HCT116 (cell line): Measurements from ENCODE around the gene FAM234B. TPM values are rescaled to one million over a fixed set of nuclear protein-coding genes. Genes with fewer than 3 reads are reported as not detected.

Source experiments
- ATAC-seq: fragments of 200-7000 bp; cut with Tn5 transposase; 2 replicates; pipeline ENCODE4 v1.9.1; 2020; ENCODE audit warnings: mild to moderate bottlenecking, moderate library complexity
- BruUV-seq: library from RNA; stranded (reverse); fragments of 400-500 nt; replicated peaks from 2 replicates; lab custom pipeline; 2021; lab: Mats Ljungman, UMichigan
- CTCF ChIA-PET: fragments of 300-600 bp; sonication (Branson Sonifier 250); formaldehyde crosslinking; loops from one replicate; lab custom pipeline; 2021; ENCODE audit warnings: antibody characterized with exemption; lab: Charles Lee
- POLR2A ChIA-PET: fragments of 300-600, 350-600 bp; sonication (Branson Sonifier 250); formaldehyde crosslinking; loops from one replicate; lab custom pipeline; 2021; ENCODE audit warnings: antibody characterized with exemption; lab: Charles Lee
- RAD21 ChIA-PET, 2 experiments: fragments of 300-600 bp; sonication (Branson Sonifier 250); formaldehyde crosslinking; loops; one replicate each; lab custom pipeline; 2023; ENCODE audit warnings: low total read pairs in 2 of 2; ENCODE audit not compliant: uncharacterized antibody in 2 of 2, unreplicated experiment in 2 of 2, low non-redundant PET in 1 of 2; lab: Charles Lee
- DNase-seq: peaks from one replicate; pipeline ENCODE4 v3.0.0-alpha.2; 2010; ENCODE audit warnings: low read depth, low spot score
- H2AFZ ChIP-seq: fragments of 200-600 bp; shearing (Covaris generic), sonication (generic); 2 replicates; pipeline ENCODE4 v1.6.1; 2017; ENCODE audit warnings: low read depth, mixed run types, mixed read lengths, antibody characterized with exemption, low read length; ENCODE audit not compliant: poor library complexity, severe bottlenecking
- H3K27ac ChIP-seq: 2 replicates; pipeline ENCODE4 v1.5.1; 2012; ENCODE audit warnings: low read depth, low read length
- H3K27me3 ChIP-seq: fragments of 200-600 bp; sonication (generic); 2 replicates; pipeline ENCODE4 v1.6.1; 2016; ENCODE audit warnings: mixed run types, low read length, mixed read lengths; ENCODE audit not compliant: insufficient read depth
- H3K36me3 ChIP-seq, 2 experiments: fragments of 200-500 bp in 1 of 2; fragments of 200-600 bp in 1 of 2; sonication (Bioruptor generic) in 1 of 2; sonication (generic) in 1 of 2; 2 replicates each; pipeline versions ENCODE4 v1.5.1 to v1.6.1; 2014 to 2016; ENCODE audit warnings: low read length in 2 of 2, inconsistent platforms in 1 of 2, mixed read lengths in 1 of 2, mixed run types in 1 of 2; ENCODE audit not compliant: insufficient read depth in 2 of 2, control insufficient read depth in 1 of 2
- H3K4me1 ChIP-seq, 2 experiments: fragments of 200-600 bp in 1 of 2; sonication (generic) in 1 of 2; 2 replicates each; pipeline versions ENCODE4 v1.5.1 to v1.6.1; 2012 to 2017; ENCODE audit warnings: low read length in 2 of 2, inconsistent platforms in 1 of 2, mild to moderate bottlenecking in 1 of 2, mixed read lengths in 1 of 2, mixed run types in 1 of 2, moderate library complexity in 1 of 2; ENCODE audit not compliant: insufficient read depth in 2 of 2, control insufficient read depth in 1 of 2
- H3K4me2 ChIP-seq: fragments of 200-600 bp; sonication (generic); 2 replicates; pipeline ENCODE4 v1.6.1; 2017; ENCODE audit warnings: mixed run types, low read length, mixed read lengths
- H3K4me3 ChIP-seq, 2 experiments: fragments of 200-600 bp in 1 of 2; sonication (generic) in 1 of 2; replicated peaks in 1 of 2; 2 replicates each; pipeline ENCODE4 v1.5.1; 2011 to 2016; ENCODE audit warnings: low read length in 2 of 2, control low read depth in 1 of 2, low read depth in 1 of 2, mild to moderate bottlenecking in 1 of 2, mixed read lengths in 1 of 2, mixed run types in 1 of 2
- H3K79me2 ChIP-seq: fragments of 200-600 bp; sonication (generic); 2 replicates; pipeline ENCODE4 v1.6.1; 2017; ENCODE audit warnings: mild to moderate bottlenecking, mixed run types, low read length, moderate library complexity, mixed read lengths; ENCODE audit not compliant: insufficient read depth
- H3K9ac ChIP-seq: fragments of 200-600 bp; sonication (generic); 2 replicates; pipeline ENCODE4 v1.6.1; 2016; ENCODE audit warnings: low read length, mixed read lengths
- H3K9me2 ChIP-seq: fragments of 200-600 bp; sonication (generic), shearing (Covaris generic); 2 replicates; pipeline ENCODE4 v1.6.1; 2017; ENCODE audit warnings: mixed run types, mild to moderate bottlenecking, moderate library complexity; ENCODE audit not compliant: insufficient read depth
- H3K9me3 ChIP-seq, 2 experiments: fragments of 200-500 bp in 1 of 2; fragments of 200-600 bp in 1 of 2; sonication (Bioruptor generic) in 1 of 2; sonication (generic) in 1 of 2; 2 replicates each; pipeline ENCODE4 v1.6.1; 2014 to 2017; ENCODE audit warnings: low read length in 2 of 2, mixed read lengths in 2 of 2, inconsistent platforms in 1 of 2, low read depth in 1 of 2, mild to moderate bottlenecking in 1 of 2, mixed run types in 1 of 2, moderate library complexity in 1 of 2; ENCODE audit not compliant: control insufficient read depth in 1 of 2, insufficient read depth in 1 of 2
- H4K20me1 ChIP-seq: fragments of 200-600 bp; sonication (generic), shearing (Covaris generic); 2 replicates; pipeline ENCODE4 v1.6.1; 2017; ENCODE audit warnings: mixed run types, mild to moderate bottlenecking, moderate library complexity; ENCODE audit not compliant: insufficient read depth
- ELF1 ChIP-seq: IDR thresholded peaks from 2 replicates; pipeline ENCODE4 v1.6.1; 2012; ENCODE audit warnings: low read depth, borderline replicate concordance
- EZH2 ChIP-seq: fragments of 200-600 bp; sonication (generic); IDR thresholded peaks from 2 replicates; pipeline ENCODE4 v1.6.1; 2017; ENCODE audit warnings: antibody characterized with exemption, mixed run types
- EZH2phosphoT487 ChIP-seq: fragments of 200-600 bp; IDR thresholded peaks from 2 replicates; pipeline ENCODE4 v1.6.1; 2018; ENCODE audit warnings: antibody characterized with exemption, borderline replicate concordance
- FOSL1 ChIP-seq: IDR thresholded peaks from 2 replicates; pipeline ENCODE4 v1.6.1; 2012; ENCODE audit warnings: low read depth
- JUND ChIP-seq: IDR thresholded peaks from 2 replicates; pipeline ENCODE4 v1.6.1; 2012
- POLR2A ChIP-seq: IDR thresholded peaks from 2 replicates; pipeline ENCODE4 v1.7.0; 2011; ENCODE audit warnings: borderline replicate concordance; ENCODE audit not compliant: insufficient read depth, insufficient read length; ENCODE audit errors: extremely low read depth
- POLR2AphosphoS5 ChIP-seq: IDR thresholded peaks from 2 replicates; pipeline ENCODE4 v1.6.1; 2011; ENCODE audit warnings: mild to moderate bottlenecking, low read depth, low read length, moderate library complexity
- SIN3A ChIP-seq: IDR thresholded peaks from 2 replicates; pipeline ENCODE4 v1.6.1; 2012; ENCODE audit warnings: low read depth
- SP1 ChIP-seq: IDR thresholded peaks from 2 replicates; pipeline ENCODE4 v1.6.1; 2012; ENCODE audit warnings: low read depth
- SRF ChIP-seq: IDR thresholded peaks from 2 replicates; pipeline ENCODE4 v1.6.1; 2012; ENCODE audit warnings: low read depth
- TCF7L2 ChIP-seq: IDR thresholded peaks from 2 replicates; pipeline ENCODE4 v1.7.0; 2011; ENCODE audit warnings: borderline replicate concordance, inconsistent platforms; ENCODE audit not compliant: insufficient read depth, insufficient read length; ENCODE audit errors: extremely low read depth
- ZFX ChIP-seq: fragments of 450-650 bp; IDR thresholded peaks from 2 replicates; pipeline ENCODE4 v1.6.1; 2017
- ZNF274 ChIP-seq: fragments of 200-500 bp; sonication (Bioruptor generic); IDR thresholded peaks from 2 replicates; pipeline ENCODE4 v1.6.1; 2014; ENCODE audit warnings: mild to moderate bottlenecking, low read depth, low read length, inconsistent platforms
- intact Hi-C: fragments of 100-400 bp; cut with micrococcal nuclease; formaldehyde crosslinking; loops from 2 replicates; pipeline ENCODE4 v1.10.0; 2022
- total RNA-seq: library from RNA; stranded (reverse); gene quantifications from one replicate; pipeline ENCODE4 v1.2.1, GENCODE V29; 2021; ENCODE audit not compliant: unreplicated experiment
- TF ChIP-seq, protein P1 (sequence below), 3 experiments: fragments of 200-600 bp in 1 of 3; sonication (generic) in 1 of 3; IDR thresholded peaks in 2 of 3; conservative IDR thresholded peaks in 1 of 3; 2 replicates each; pipeline ENCODE4 v1.5.1; 2012 to 2017; ENCODE audit warnings: low read depth in 2 of 3, low read length in 2 of 3, antibody characterized with exemption in 1 of 3, borderline replicate concordance in 1 of 3, control low read depth in 1 of 3, mild to moderate bottlenecking in 1 of 3, mixed read lengths in 1 of 3, mixed run types in 1 of 3, moderate library complexity in 1 of 3; ENCODE audit not compliant: insufficient read depth in 1 of 3
- TF ChIP-seq, protein P2 (sequence below): IDR thresholded peaks from 2 replicates; pipeline ENCODE4 v1.6.1; 2012; ENCODE audit warnings: low read depth
- TF ChIP-seq, protein P3 (sequence below): IDR thresholded peaks from 2 replicates; pipeline ENCODE4 v1.6.1; 2012

The FAM234B gene
- total RNA-seq, 1 experiment from 2014 or later = 15.9 TPM

DNA sequence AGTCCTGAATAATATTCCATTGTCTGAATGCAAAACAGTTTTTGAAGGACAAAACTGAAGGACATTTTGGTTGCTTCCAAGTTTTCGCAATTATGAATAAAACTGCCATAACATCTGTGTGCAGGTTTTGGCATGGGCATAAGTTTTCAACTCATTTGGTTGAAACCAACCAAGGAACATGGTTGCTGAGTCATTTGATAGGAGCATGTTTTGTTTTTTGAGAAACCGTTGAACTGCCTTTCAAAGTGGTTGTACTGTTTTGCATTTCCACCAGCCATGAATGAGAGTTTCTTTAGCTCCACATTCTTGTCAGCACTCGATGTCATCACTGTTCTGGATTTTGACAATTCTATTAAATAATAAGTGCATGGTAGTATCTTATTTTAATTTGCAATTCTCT lies 82.3 kb downstream of the FAM234B start:
- POLR2A ChIA-PET = no interaction called here
- Histone ChIP-seq H3K4me2 (no peak overlapping the region), H3K27me3 (no peaks in the 10 kb centered on the region)

DNA sequence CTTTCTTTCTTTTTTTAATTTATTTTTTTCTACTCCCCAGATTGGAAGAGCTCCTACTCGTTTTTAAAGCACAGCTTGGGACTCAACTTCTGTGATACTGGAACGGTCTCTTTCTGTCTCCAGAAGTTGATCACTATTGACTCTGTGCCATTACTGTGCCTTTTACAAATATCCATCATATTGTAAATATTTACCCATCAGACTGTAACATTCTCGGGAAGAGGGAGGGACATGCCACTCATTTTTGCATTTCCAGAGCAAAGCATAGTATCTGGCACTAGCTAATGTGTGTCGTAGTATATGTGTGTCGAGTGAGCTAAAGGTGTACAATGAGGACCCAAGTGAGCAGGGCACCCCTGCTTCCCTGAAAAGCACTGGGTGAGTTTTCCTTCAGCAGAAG lies 83.3 kb downstream of the FAM234B start:
- no peaks in the 10 kb centered on the region for H3K9me3 ChIP-seq
- RAD21 ChIA-PET = no interaction called here
- no peaks in the 10 kb centered on the region for H3K27me3 ChIP-seq
- no peaks in the 10 kb centered on the region for H4K20me1 ChIP-seq
- CTCF ChIA-PET = no interaction called here
- H2AFZ ChIP-seq = no peak overlapping the region
- no peak for DNase-seq
- H3K36me3 ChIP-seq = no peaks in the 10 kb centered on the region
- intact Hi-C loops = no loop called here
- BruUV-seq = no TSS peak
- H3K4me1 ChIP-seq = peaks cover 2 to 26% of the 10 kb centered on the region in 2 experiments; a peak in 3 of 4 replicates
- H3K9ac ChIP-seq = no peak overlapping the region
- POLR2A ChIA-PET = no interaction called here
- H3K79me2 ChIP-seq = no peaks in the 10 kb centered on the region
- no peak overlapping the region for H3K4me3 ChIP-seq
- no peak overlapping the region for H3K4me2 ChIP-seq
- no peak overlapping the region for H3K27ac ChIP-seq
- ATAC-seq = no peak
- H3K9me2 ChIP-seq = no peaks in the 10 kb centered on the region
- TF ChIP-seq ZNF274 (no peak), SP1 (no peak), FOSL1 (no peak), JUND (no peak), ZFX (no peak), SIN3A (no peak), ELF1 (no peak), POLR2A (no peak), TCF7L2 (no peak), POLR2AphosphoS5 (no peak), SRF (no peak), EZH2 (no peak)
- TF ChIP-seq, protein P1, sequence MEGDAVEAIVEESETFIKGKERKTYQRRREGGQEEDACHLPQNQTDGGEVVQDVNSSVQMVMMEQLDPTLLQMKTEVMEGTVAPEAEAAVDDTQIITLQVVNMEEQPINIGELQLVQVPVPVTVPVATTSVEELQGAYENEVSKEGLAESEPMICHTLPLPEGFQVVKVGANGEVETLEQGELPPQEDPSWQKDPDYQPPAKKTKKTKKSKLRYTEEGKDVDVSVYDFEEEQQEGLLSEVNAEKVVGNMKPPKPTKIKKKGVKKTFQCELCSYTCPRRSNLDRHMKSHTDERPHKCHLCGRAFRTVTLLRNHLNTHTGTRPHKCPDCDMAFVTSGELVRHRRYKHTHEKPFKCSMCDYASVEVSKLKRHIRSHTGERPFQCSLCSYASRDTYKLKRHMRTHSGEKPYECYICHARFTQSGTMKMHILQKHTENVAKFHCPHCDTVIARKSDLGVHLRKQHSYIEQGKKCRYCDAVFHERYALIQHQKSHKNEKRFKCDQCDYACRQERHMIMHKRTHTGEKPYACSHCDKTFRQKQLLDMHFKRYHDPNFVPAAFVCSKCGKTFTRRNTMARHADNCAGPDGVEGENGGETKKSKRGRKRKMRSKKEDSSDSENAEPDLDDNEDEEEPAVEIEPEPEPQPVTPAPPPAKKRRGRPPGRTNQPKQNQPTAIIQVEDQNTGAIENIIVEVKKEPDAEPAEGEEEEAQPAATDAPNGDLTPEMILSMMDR (IDR thresholded peaks at IDR 0.05 in 2 of 3, conservative IDR thresholded peaks at IDR 0.05 in 1 of 3; ENCODE audit: borderline replicate concordance in 1 of 3, insufficient read depth in 1 of 3, low read depth in 2 of 3, low read length in 2 of 3) = no peak
- TF ChIP-seq, protein P2, sequence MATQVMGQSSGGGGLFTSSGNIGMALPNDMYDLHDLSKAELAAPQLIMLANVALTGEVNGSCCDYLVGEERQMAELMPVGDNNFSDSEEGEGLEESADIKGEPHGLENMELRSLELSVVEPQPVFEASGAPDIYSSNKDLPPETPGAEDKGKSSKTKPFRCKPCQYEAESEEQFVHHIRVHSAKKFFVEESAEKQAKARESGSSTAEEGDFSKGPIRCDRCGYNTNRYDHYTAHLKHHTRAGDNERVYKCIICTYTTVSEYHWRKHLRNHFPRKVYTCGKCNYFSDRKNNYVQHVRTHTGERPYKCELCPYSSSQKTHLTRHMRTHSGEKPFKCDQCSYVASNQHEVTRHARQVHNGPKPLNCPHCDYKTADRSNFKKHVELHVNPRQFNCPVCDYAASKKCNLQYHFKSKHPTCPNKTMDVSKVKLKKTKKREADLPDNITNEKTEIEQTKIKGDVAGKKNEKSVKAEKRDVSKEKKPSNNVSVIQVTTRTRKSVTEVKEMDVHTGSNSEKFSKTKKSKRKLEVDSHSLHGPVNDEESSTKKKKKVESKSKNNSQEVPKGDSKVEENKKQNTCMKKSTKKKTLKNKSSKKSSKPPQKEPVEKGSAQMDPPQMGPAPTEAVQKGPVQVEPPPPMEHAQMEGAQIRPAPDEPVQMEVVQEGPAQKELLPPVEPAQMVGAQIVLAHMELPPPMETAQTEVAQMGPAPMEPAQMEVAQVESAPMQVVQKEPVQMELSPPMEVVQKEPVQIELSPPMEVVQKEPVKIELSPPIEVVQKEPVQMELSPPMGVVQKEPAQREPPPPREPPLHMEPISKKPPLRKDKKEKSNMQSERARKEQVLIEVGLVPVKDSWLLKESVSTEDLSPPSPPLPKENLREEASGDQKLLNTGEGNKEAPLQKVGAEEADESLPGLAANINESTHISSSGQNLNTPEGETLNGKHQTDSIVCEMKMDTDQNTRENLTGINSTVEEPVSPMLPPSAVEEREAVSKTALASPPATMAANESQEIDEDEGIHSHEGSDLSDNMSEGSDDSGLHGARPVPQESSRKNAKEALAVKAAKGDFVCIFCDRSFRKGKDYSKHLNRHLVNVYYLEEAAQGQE = no peak

More for the DNA sequence above, 82.3 kb downstream of the FAM234B start:
- H3K79me2 ChIP-seq = no peaks in the 10 kb centered on the region
- no peaks in the 10 kb centered on the region for H3K9me2 ChIP-seq
- no TSS peak for BruUV-seq
- intact Hi-C loops = no loop called here
- no peak overlapping the region for H2AFZ ChIP-seq
- ATAC-seq (no peak), DNase-seq (no peak)
- no peak overlapping the region for H3K9ac ChIP-seq
- no peaks in the 10 kb centered on the region for H3K9me3 ChIP-seq
- peaks cover 0 to 19% of the 10 kb centered on the region in 2 experiments; a peak in 2 of 4 replicates for H3K4me1 ChIP-seq
- ChIA-PET RAD21 (no interaction called here), CTCF (no interaction called here)
- TF ChIP-seq, protein P3, sequence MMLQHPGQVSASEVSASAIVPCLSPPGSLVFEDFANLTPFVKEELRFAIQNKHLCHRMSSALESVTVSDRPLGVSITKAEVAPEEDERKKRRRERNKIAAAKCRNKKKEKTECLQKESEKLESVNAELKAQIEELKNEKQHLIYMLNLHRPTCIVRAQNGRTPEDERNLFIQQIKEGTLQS = no peak
- no peak for TF ChIP-seq POLR2A
- no peak for TF ChIP-seq EZH2phosphoT487
- TF ChIP-seq ZFX = no peak
- H4K20me1 ChIP-seq = no peaks in the 10 kb centered on the region
- H3K36me3 ChIP-seq = no peaks in the 10 kb centered on the region
- H3K4me3 ChIP-seq = no peak overlapping the region
- no peak overlapping the region for H3K27ac ChIP-seq
